Panc1 (cell line): ENCODE measurements around the gene LHX2. TPM values are rescaled to one million over a fixed set of nuclear protein-coding genes. Genes with fewer than 3 reads are reported as not detected.

ENCODE experiments used
- ATAC-seq: fragments of 200-7000 bp; cut with Tn5 transposase; 2 replicates; pipeline ENCODE4 v1.9.1; 2020; ENCODE audit warnings: mild to moderate bottlenecking, moderate library complexity
- BruUV-seq: library from RNA; stranded (reverse); fragments of 400-500 nt; replicated peaks from 2 replicates; lab custom pipeline; 2021; lab: Mats Ljungman, UMichigan
- CTCF ChIA-PET: fragments of 300-600 bp; sonication (Branson Sonifier 250); formaldehyde crosslinking; loops from one replicate; lab custom pipeline; 2022; ENCODE audit warnings: antibody characterized with exemption; lab: Charles Lee
- POLR2A ChIA-PET: fragments of 300-600 bp; sonication (Branson Sonifier 250); formaldehyde crosslinking; loops from one replicate; lab custom pipeline; 2022; ENCODE audit warnings: antibody characterized with exemption; lab: Charles Lee
- DNase-seq: peaks from one replicate; pipeline ENCODE4 v3.0.0-alpha.2; 2010; ENCODE audit warnings: low read depth, low spot score
- H3K27ac ChIP-seq: 2 replicates; pipeline ENCODE4 v1.5.1; 2011; ENCODE audit warnings: mild to moderate bottlenecking, low read length, inconsistent platforms
- H3K27me3 ChIP-seq: fragments of 200-500 bp; sonication (Bioruptor generic); 2 replicates; pipeline ENCODE4 v1.6.0; 2014; ENCODE audit warnings: low read length, inconsistent platforms; ENCODE audit not compliant: control insufficient read depth, insufficient read depth
- H3K36me3 ChIP-seq: fragments of 200-500 bp; sonication (Bioruptor generic); 2 replicates; pipeline ENCODE4 v1.5.1; 2014; ENCODE audit warnings: inconsistent platforms, mild to moderate bottlenecking, low read length, moderate library complexity; ENCODE audit not compliant: control insufficient read depth, insufficient read depth
- H3K4me1 ChIP-seq: 2 replicates; pipeline ENCODE4 v1.5.1; 2011; ENCODE audit warnings: inconsistent platforms, mild to moderate bottlenecking, low read length, moderate library complexity; ENCODE audit not compliant: control insufficient read depth, insufficient read depth
- H3K4me3 ChIP-seq, 2 experiments: 2 replicates each; pipeline ENCODE4 v1.5.1; 2011 to 2012; ENCODE audit warnings: low read depth in 2 of 2, low read length in 2 of 2, mild to moderate bottlenecking in 2 of 2, inconsistent platforms in 1 of 2, moderate library complexity in 1 of 2
- H3K9me3 ChIP-seq: fragments of 200-500 bp; sonication (Bioruptor generic); 2 replicates; pipeline ENCODE4 v1.5.1; 2014; ENCODE audit warnings: low read depth, mild to moderate bottlenecking, inconsistent platforms, low read length, moderate library complexity; ENCODE audit not compliant: control insufficient read depth, insufficient read depth
- CTCF ChIP-seq: fragments of 450-650 bp; IDR thresholded peaks from 2 replicates; pipeline ENCODE4 v1.5.1; 2017; ENCODE audit warnings: mild to moderate bottlenecking
- POLR2AphosphoS5 ChIP-seq: IDR thresholded peaks from 2 replicates; pipeline ENCODE4 v1.6.1; 2012; ENCODE audit warnings: mild to moderate bottlenecking, low read depth, low read length, moderate library complexity
- REST ChIP-seq, 2 experiments: IDR thresholded peaks; 2 replicates each; pipeline ENCODE4 v1.6.1; 2011 to 2012; ENCODE audit warnings: low read depth in 2 of 2, control low read depth in 1 of 2, low read length in 1 of 2, mild to moderate bottlenecking in 1 of 2, moderate library complexity in 1 of 2; ENCODE audit not compliant: insufficient read depth in 1 of 2
- SIN3A ChIP-seq: IDR thresholded peaks from 2 replicates; pipeline ENCODE4 v1.6.1; 2012; ENCODE audit warnings: low read depth, mild to moderate bottlenecking, low read length, moderate library complexity, borderline replicate concordance; ENCODE audit not compliant: insufficient read depth
- TCF7L2 ChIP-seq: IDR thresholded peaks from 2 replicates; pipeline ENCODE4 v1.6.1; 2011; ENCODE audit warnings: mild to moderate bottlenecking, low read depth, low read length, inconsistent platforms
- in situ Hi-C: cut with HindIII; loops from 2 replicates; pipeline ENCODE4 v1.10.0; 2016; ENCODE audit warnings: low sequenced_read_pairs, low pct_unique_long_range_greater_than_20kb
- intact Hi-C: fragments of 100-400 bp; cut with micrococcal nuclease; formaldehyde crosslinking; loops from one replicate; pipeline ENCODE4 v1.10.0; 2022; ENCODE audit not compliant: unreplicated experiment
- total RNA-seq: library from RNA; stranded (reverse); gene quantifications from one replicate; pipeline ENCODE4 v1.2.1, GENCODE V29; 2021; ENCODE audit not compliant: unreplicated experiment

LHX2 gene
- total RNA-seq, 1 experiment from 2014 or later = 0.36 TPM

GRCh38 chr9:124046189-124046588, 34.6 kb downstream of the LHX2 start:
- TF ChIP-seq SIN3A (no peak), TCF7L2 (no peak), REST (IDR thresholded peaks at IDR 0.05; ENCODE audit: insufficient read depth in 1 of 2, low read depth in 2 of 2, low read length in 1 of 2) (no peak), POLR2AphosphoS5 (no peak), CTCF (no peak)
- no peak overlapping the region for H3K4me3 ChIP-seq
- intact Hi-C loops (loop anchor here (10.0 kb wide), 1 partner anchor 501 kb away; no protein-coding TSS in a partner anchor), in situ Hi-C loops (no loop called here)
- BruUV-seq = no TSS peak
- no peaks in the 10 kb centered on the region for H3K9me3 ChIP-seq
- no peaks in the 10 kb centered on the region for H3K27me3 ChIP-seq
- no peak overlapping the region for H3K27ac ChIP-seq
- no peak for DNase-seq
- ChIA-PET CTCF (no interaction called here), POLR2A (no interaction called here)
- peaks cover 5% of the 10 kb centered on the region; the same call in 1 of the 2 replicates for H3K4me1 ChIP-seq
- ATAC-seq = no peak
- H3K36me3 ChIP-seq = no peaks in the 10 kb centered on the region

- CTCF ChIA-PET = no interaction called here
- no peaks in the 10 kb centered on the region for H3K36me3 ChIP-seq
- no peak overlapping the region for H3K4me3 ChIP-seq
- POLR2A ChIA-PET = no interaction called here
- no peak for TF ChIP-seq POLR2AphosphoS5
- TF ChIP-seq SIN3A = no peak
- no peak for TF ChIP-seq CTCF
- TF ChIP-seq REST (IDR thresholded peaks at IDR 0.05; ENCODE audit: insufficient read depth in 1 of 2, low read depth in 2 of 2, low read length in 1 of 2) = no peak
- TF ChIP-seq TCF7L2 = no peak
- H3K9me3 ChIP-seq = no peaks in the 10 kb centered on the region
- no peaks in the 10 kb centered on the region for H3K4me1 ChIP-seq
- intact Hi-C loops (loop anchor here (10.0 kb wide), 1 partner anchor 502 kb away; no protein-coding TSS in a partner anchor), in situ Hi-C loops (no loop called here)
- DNase-seq (no peak), ATAC-seq (no peak)
- no peaks in the 10 kb centered on the region for H3K27me3 ChIP-seq
- no peak overlapping the region for H3K27ac ChIP-seq
- BruUV-seq = no TSS peak
Observed at GRCh38 chr9:124047251-124047672, 35.7 kb downstream of the LHX2 start.
